ENCODE measurements around the gene FRS3. TPM values are rescaled to one million over a fixed set of nuclear protein-coding genes. Genes with fewer than 3 reads are reported as not detected.

The FRS3 gene
- total RNA-seq, 1 experiment from 2014 or later: 3.0 TPM

DNA sequence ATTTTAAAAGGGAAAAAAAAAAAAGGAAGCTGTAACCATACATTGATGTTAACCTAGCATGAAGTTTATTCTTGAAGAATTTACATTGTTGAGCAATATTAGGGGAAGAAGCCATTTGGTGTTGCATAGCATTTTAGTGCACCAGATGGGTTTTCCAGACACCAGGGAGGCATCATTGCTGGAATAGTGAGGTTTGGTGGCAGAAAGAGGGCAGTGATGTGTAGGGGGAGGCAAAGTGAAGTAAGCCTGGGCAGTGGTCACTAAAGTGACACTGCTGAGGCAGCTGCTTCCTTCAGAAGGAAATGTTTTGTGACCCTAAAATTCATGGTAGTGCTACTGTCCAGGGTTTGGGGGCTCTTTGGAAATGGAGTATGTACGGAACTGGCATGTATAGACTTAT is 10.3 kb upstream of the FRS3 start:
- no peak for ATAC-seq
- CTCF ChIA-PET: no interaction called here
- POLR2A ChIA-PET: no interaction called here

DNA sequence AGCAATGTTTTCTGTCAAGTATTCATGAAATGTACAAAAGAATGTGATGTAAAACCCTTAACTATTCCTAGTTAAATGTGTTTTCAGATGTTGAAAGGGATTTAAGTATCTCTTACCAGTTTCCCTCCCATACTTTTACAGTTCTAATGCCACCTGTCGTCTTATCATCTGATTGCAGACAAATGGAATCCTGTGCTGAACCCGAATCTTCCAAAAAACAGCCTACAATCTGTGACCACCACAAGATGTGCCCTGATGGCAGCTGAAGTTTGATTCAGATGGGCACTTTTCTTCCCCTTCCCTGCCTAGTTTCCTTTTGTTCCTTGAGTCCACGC is 9.7 kb upstream of the FRS3 start:
- no peaks in the 10 kb centered on the region for H3K27me3 ChIP-seq (ENCODE audit: control insufficient read depth, insufficient read depth, low read length)
- peaks cover 20% of the 10 kb centered on the region for H3K36me3 ChIP-seq (ENCODE audit: control insufficient read depth, insufficient read depth, low read length)
- H3K27ac ChIP-seq (ENCODE audit: low read length): 0 out of 2 replicates have a peak overlapping the region, but pooled peaks have one; percentile 54
- intact Hi-C loops (cut with micrococcal nuclease; ENCODE audit: unreplicated experiment) (loop anchor here (5.0 to 10.0 kb wide), 2 partner anchors 55 to 133 kb away; partner anchors contain the start of genes BYSL, MED20 and TFEB), in situ Hi-C loops (cut with HindIII; ENCODE audit: low pct_unique_long_range_greater_than_20kb, low sequenced_read_pairs) (no loop called here)
- BruUV-seq (replicated peaks): no TSS peak
- TF ChIP-seq REST (IDR thresholded peaks at IDR 0.05; ENCODE audit: insufficient read depth in 1 of 2, low read depth in 2 of 2, low read length in 1 of 2) (no peak), CTCF (IDR thresholded peaks at IDR 0.05) (no peak), SIN3A (IDR thresholded peaks at IDR 0.05; ENCODE audit: borderline replicate concordance, insufficient read depth, low read depth, low read length) (no peak)
- DNase-seq (ENCODE audit: low read depth, low spot score): no peak
- POLR2A ChIA-PET: no interaction called here
- no peak for ATAC-seq
- peaks cover 7% of the 10 kb centered on the region; the same call in 1 of the 2 replicates for H3K4me1 ChIP-seq (ENCODE audit: control insufficient read depth, insufficient read depth, low read length)
- peak overlapping the region in 1 of 2 experiments; percentile 19; a peak in 1 of 4 replicates for H3K4me3 ChIP-seq (ENCODE audit: low read depth in 2 of 2, low read length in 2 of 2)
- CTCF ChIA-PET: no interaction called here
- H3K9me3 ChIP-seq (ENCODE audit: control insufficient read depth, insufficient read depth, low read depth, low read length): no peaks in the 10 kb centered on the region

More for the DNA sequence above, 10.3 kb upstream of the FRS3 start:
- intact Hi-C loops (cut with micrococcal nuclease; ENCODE audit: unreplicated experiment) (no loop called here), in situ Hi-C loops (cut with HindIII; ENCODE audit: low pct_unique_long_range_greater_than_20kb, low sequenced_read_pairs) (no loop called here)
- H3K4me3 ChIP-seq (ENCODE audit: low read depth in 2 of 2, low read length in 2 of 2): no peak overlapping the region
- H3K27me3 ChIP-seq (ENCODE audit: control insufficient read depth, insufficient read depth, low read length): no peaks in the 10 kb centered on the region
- no peak overlapping the region for H3K27ac ChIP-seq (ENCODE audit: low read length)
- no TSS peak for BruUV-seq (replicated peaks)
- peaks cover 7% of the 10 kb centered on the region; the same call in 1 of the 2 replicates for H3K4me1 ChIP-seq (ENCODE audit: control insufficient read depth, insufficient read depth, low read length)
- peaks cover 20% of the 10 kb centered on the region for H3K36me3 ChIP-seq (ENCODE audit: control insufficient read depth, insufficient read depth, low read length)
- no peak for DNase-seq (ENCODE audit: low read depth, low spot score)
- no peak for TF ChIP-seq POLR2AphosphoS5 (IDR thresholded peaks at IDR 0.05; ENCODE audit: low read depth, low read length)
- TF ChIP-seq SIN3A (IDR thresholded peaks at IDR 0.05; ENCODE audit: borderline replicate concordance, insufficient read depth, low read depth, low read length): no peak
- no peak for TF ChIP-seq TCF7L2 (IDR thresholded peaks at IDR 0.05; ENCODE audit: low read depth, low read length)
- TF ChIP-seq CTCF (IDR thresholded peaks at IDR 0.05): no peak
- TF ChIP-seq REST (IDR thresholded peaks at IDR 0.05; ENCODE audit: insufficient read depth in 1 of 2, low read depth in 2 of 2, low read length in 1 of 2): no peak
- no peaks in the 10 kb centered on the region for H3K9me3 ChIP-seq (ENCODE audit: control insufficient read depth, insufficient read depth, low read depth, low read length)
